Liver (tissue), 2 donors: ENCODE measurements around the gene ARFIP1.

Source experiments
- GABPA ChIP-seq, 2 donors: IDR thresholded peaks in 1 of 2; conservative IDR thresholded peaks in 1 of 2; 2 replicates each; pipeline ENCODE4 v1.6.1; 2016; ENCODE audit warnings: antibody characterized with exemption in 2 of 2, mild to moderate bottlenecking in 1 of 2, moderate library complexity in 1 of 2
- MAX ChIP-seq: IDR thresholded peaks from 2 replicates; pipeline ENCODE4 v1.6.1; 2016; ENCODE audit warnings: antibody characterized with exemption
- RAD21 ChIP-seq, 2 donors: IDR thresholded peaks; 2 replicates each; pipeline ENCODE4 v1.6.1; 2016; ENCODE audit warnings: antibody characterized with exemption in 2 of 2, mild to moderate bottlenecking in 2 of 2
- TAF1 ChIP-seq: conservative IDR thresholded peaks from 2 replicates; pipeline ENCODE4 v1.6.1; 2016; ENCODE audit warnings: antibody characterized with exemption, mild to moderate bottlenecking
- donor health status: healthy.

GRCh38 chr4:152795891-152796290 lies 16.1 kb downstream of the ARFIP1 start:
- TF ChIP-seq MAX (no peak), TAF1 (no peak), RAD21 (IDR thresholded peaks at IDR 0.05) (no peak), GABPA (IDR thresholded peaks at IDR 0.05 in 1 of 2, conservative IDR thresholded peaks at IDR 0.05 in 1 of 2) (no peak)
